MM.1S (cell line): ENCODE data around the gene FGFR2.

Experiments used
- EZH2 ChIP-seq: fragments of 300-600 bp; sonication (generic); optimal IDR thresholded peaks from 2 replicates; pipeline ENCODE3; 2017; ENCODE audit warnings: low read depth, mild to moderate bottlenecking, antibody characterized with exemption, low read length, mixed read lengths
- TF ChIP-seq, protein P1 (sequence below): fragments of 300-600 bp; sonication (generic); IDR thresholded peaks from 2 replicates; pipeline ENCODE4 v1.5.1; 2016; ENCODE audit warnings: antibody characterized with exemption, low read length, mixed read lengths

- TF ChIP-seq, protein P1, sequence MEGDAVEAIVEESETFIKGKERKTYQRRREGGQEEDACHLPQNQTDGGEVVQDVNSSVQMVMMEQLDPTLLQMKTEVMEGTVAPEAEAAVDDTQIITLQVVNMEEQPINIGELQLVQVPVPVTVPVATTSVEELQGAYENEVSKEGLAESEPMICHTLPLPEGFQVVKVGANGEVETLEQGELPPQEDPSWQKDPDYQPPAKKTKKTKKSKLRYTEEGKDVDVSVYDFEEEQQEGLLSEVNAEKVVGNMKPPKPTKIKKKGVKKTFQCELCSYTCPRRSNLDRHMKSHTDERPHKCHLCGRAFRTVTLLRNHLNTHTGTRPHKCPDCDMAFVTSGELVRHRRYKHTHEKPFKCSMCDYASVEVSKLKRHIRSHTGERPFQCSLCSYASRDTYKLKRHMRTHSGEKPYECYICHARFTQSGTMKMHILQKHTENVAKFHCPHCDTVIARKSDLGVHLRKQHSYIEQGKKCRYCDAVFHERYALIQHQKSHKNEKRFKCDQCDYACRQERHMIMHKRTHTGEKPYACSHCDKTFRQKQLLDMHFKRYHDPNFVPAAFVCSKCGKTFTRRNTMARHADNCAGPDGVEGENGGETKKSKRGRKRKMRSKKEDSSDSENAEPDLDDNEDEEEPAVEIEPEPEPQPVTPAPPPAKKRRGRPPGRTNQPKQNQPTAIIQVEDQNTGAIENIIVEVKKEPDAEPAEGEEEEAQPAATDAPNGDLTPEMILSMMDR, result no peak
- TF ChIP-seq EZH2, result no peak
Observed at GRCh38 chr10:121442086-121442935, 155.9 kb downstream of the FGFR2 start.
